PC-3 (cell line): ENCODE results near the gene CNTFR. TPM values are rescaled to one million over a fixed set of nuclear protein-coding genes. Genes with fewer than 3 reads are reported as not detected.

Experiments
- ATAC-seq: fragments of 200-7000 bp; cut with Tn5 transposase; 2 replicates; pipeline ENCODE4 v1.9.1; 2020; ENCODE audit warnings: mild to moderate bottlenecking, moderate library complexity
- BruUV-seq: library from RNA; stranded (reverse); fragments of 400-500 nt; replicated peaks from 2 replicates; lab custom pipeline; 2021; lab: Mats Ljungman, UMichigan
- CTCF ChIA-PET: fragments of 300-600 bp; sonication (Branson Sonifier 250); formaldehyde crosslinking; loops from one replicate; lab custom pipeline; 2022; ENCODE audit warnings: antibody characterized with exemption; lab: Charles Lee
- POLR2A ChIA-PET: fragments of 300-600 bp; sonication (Branson Sonifier 250); formaldehyde crosslinking; loops from one replicate; lab custom pipeline; 2022; ENCODE audit warnings: antibody characterized with exemption; ENCODE audit not compliant: unreplicated experiment; lab: Charles Lee
- DNase-seq: peaks from one replicate; pipeline ENCODE4 v3.0.0-alpha.2; 2015
- H2AFZ ChIP-seq: fragments of 300-600 bp; sonication (generic); 2 replicates; pipeline ENCODE4 v1.6.0; 2016; ENCODE audit warnings: antibody characterized with exemption, low read length
- H3F3A ChIP-seq: fragments of 300-600 bp; sonication (generic); one replicate; pipeline ENCODE4 v1.6.0; 2017; ENCODE audit warnings: antibody characterized with exemption, low read length, control low read depth, mild to moderate bottlenecking; ENCODE audit not compliant: unreplicated experiment
- H3K27ac ChIP-seq: fragments of 300-600 bp; sonication (generic); 2 replicates; pipeline ENCODE4 v1.5.1; 2016; ENCODE audit warnings: mild to moderate bottlenecking, low read length
- H3K27me3 ChIP-seq: fragments of 300-600 bp; sonication (generic); 2 replicates; pipeline ENCODE4 v1.6.1; 2016; ENCODE audit warnings: low read length, mixed read lengths
- H3K36me3 ChIP-seq: fragments of 300-600 bp; sonication (generic); 2 replicates; pipeline ENCODE4 v1.6.1; 2016; ENCODE audit warnings: low read depth, mixed run types, low read length, mixed read lengths
- H3K4me1 ChIP-seq: fragments of 300-600 bp; sonication (generic); 2 replicates; pipeline ENCODE4 v1.5.1; 2016; ENCODE audit warnings: low read length; ENCODE audit not compliant: insufficient read depth
- H3K4me2 ChIP-seq: fragments of 300-600 bp; sonication (generic); 2 replicates; pipeline ENCODE4 v1.6.0; 2016; ENCODE audit warnings: low read length
- H3K4me3 ChIP-seq: fragments of 300-600 bp; sonication (generic); 2 replicates; pipeline ENCODE4 v1.5.1; 2016; ENCODE audit warnings: mild to moderate bottlenecking, low read length, mixed read lengths
- H3K79me2 ChIP-seq: fragments of 300-600 bp; sonication (generic); 2 replicates; pipeline ENCODE4 v1.6.1; 2017; ENCODE audit warnings: low read length, mixed read lengths
- H3K9ac ChIP-seq: fragments of 300-600 bp; sonication (generic); 2 replicates; pipeline ENCODE4 v1.6.0; 2016; ENCODE audit warnings: mild to moderate bottlenecking, low read length
- H3K9me2 ChIP-seq: fragments of 300-600 bp; sonication (generic); replicated peaks from 2 replicates; pipeline ENCODE4 v1.6.1; 2016; ENCODE audit warnings: mixed run types, low read length, mixed read lengths
- H3K9me3 ChIP-seq: fragments of 300-600 bp; sonication (generic); 2 replicates; pipeline ENCODE4 v1.6.1; 2016; ENCODE audit warnings: low read length, mixed read lengths
- H4K20me1 ChIP-seq: fragments of 300-600 bp; sonication (generic); 2 replicates; pipeline ENCODE4 v1.6.1; 2016; ENCODE audit warnings: low read length, mixed read lengths
- EZH2 ChIP-seq: fragments of 300-600 bp; sonication (generic); IDR thresholded peaks from one replicate; pipeline ENCODE4 v1.6.1; 2017; ENCODE audit warnings: antibody characterized with exemption, mild to moderate bottlenecking, low read length; ENCODE audit not compliant: unreplicated experiment
- EZH2phosphoT487 ChIP-seq: fragments of 300-600 bp; sonication (generic); IDR thresholded peaks from 2 replicates; pipeline ENCODE4 v1.6.1; 2018; ENCODE audit warnings: mild to moderate bottlenecking, antibody characterized with exemption, low read length, borderline replicate concordance
- intact Hi-C: fragments of 100-400 bp; cut with micrococcal nuclease; formaldehyde crosslinking; loops from 2 replicates; pipeline ENCODE4 v1.9.0; 2023
- total RNA-seq: library from RNA; depleted of rRNA; stranded (reverse); fragments of >200 nt; gene quantifications from 2 replicates; pipeline ENCODE4 v1.2.3, GENCODE V29; 2014
- TF ChIP-seq, protein P1 (sequence below): fragments of 300-600 bp; sonication (generic); conservative IDR thresholded peaks from 2 replicates; pipeline ENCODE4 v1.5.1; 2017; ENCODE audit warnings: antibody characterized with exemption, low read depth, mild to moderate bottlenecking, low read length

The CNTFR gene
- total RNA-seq, 1 experiment from 2014 or later: not detected

DNA sequence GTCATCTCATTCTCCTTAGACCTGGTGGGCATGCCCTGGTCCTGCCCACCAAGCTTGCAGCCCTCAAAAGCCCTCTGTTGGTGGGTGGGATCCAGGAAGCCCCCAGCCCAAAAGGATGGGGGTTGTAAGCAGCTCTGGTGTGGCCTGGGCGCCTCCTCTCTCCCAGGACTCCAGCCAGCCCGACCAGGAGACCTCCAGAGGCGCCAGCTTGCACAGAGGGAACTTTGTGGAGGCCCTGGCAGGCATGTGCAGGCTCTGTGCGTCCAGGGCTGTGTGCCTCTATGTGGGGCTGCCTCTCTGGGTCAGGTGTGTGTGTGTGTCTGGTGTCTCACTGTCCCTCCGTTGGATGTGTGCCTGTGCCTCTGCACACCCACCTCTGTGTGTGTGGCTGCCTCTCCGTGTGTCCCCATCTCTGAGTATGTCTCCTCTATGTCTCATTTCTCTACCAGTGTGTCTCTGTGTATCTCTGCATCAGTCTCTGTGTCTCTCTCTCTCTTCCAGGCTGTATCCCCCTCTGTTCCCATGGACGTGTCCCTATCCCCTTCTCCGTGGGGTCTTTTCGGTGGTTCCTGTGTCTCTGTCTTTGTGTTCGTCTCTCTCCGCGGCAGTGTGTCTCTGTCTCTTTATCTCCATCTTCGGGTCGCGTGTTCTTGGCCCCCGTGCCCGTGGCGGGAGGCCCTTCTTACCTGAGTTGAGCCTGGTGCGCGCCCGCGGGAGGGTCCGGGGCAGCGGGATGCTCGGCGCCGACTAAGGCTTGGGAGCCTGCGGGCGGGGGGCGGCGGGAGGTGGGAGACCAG, 67.2 kb downstream of the CNTFR start:
- no peaks in the 10 kb centered on the region for H3K27me3 ChIP-seq
- no peaks in the 10 kb centered on the region for H3K9me2 ChIP-seq
- ChIA-PET POLR2A (no interaction called here), CTCF (no interaction called here)
- peaks cover 3% of the 10 kb centered on the region; the same call in 1 of the 2 replicates for H3K4me1 ChIP-seq
- H3K27ac ChIP-seq: no peak overlapping the region
- no peaks in the 10 kb centered on the region for H4K20me1 ChIP-seq
- peak overlapping the region; percentile 58; the same call in 1 of the 2 replicates for H3K4me3 ChIP-seq
- BruUV-seq: no TSS peak
- TF ChIP-seq, protein P1, sequence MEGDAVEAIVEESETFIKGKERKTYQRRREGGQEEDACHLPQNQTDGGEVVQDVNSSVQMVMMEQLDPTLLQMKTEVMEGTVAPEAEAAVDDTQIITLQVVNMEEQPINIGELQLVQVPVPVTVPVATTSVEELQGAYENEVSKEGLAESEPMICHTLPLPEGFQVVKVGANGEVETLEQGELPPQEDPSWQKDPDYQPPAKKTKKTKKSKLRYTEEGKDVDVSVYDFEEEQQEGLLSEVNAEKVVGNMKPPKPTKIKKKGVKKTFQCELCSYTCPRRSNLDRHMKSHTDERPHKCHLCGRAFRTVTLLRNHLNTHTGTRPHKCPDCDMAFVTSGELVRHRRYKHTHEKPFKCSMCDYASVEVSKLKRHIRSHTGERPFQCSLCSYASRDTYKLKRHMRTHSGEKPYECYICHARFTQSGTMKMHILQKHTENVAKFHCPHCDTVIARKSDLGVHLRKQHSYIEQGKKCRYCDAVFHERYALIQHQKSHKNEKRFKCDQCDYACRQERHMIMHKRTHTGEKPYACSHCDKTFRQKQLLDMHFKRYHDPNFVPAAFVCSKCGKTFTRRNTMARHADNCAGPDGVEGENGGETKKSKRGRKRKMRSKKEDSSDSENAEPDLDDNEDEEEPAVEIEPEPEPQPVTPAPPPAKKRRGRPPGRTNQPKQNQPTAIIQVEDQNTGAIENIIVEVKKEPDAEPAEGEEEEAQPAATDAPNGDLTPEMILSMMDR: no peak
- no peak for TF ChIP-seq EZH2phosphoT487
- TF ChIP-seq EZH2: no peak
- H2AFZ ChIP-seq: peak overlapping the region; percentile 79; the same call in 1 of the 2 replicates
- intact Hi-C loops: no loop called here
- peak overlapping the region; percentile 81 for H3K4me2 ChIP-seq
- H3F3A ChIP-seq: no peaks in the 10 kb centered on the region
- H3K79me2 ChIP-seq: no peaks in the 10 kb centered on the region
- H3K9me3 ChIP-seq: no peaks in the 10 kb centered on the region
- H3K9ac ChIP-seq: no peak overlapping the region
- H3K36me3 ChIP-seq: no peaks in the 10 kb centered on the region
- ATAC-seq: no peak
- DNase-seq: no peak

DNA sequence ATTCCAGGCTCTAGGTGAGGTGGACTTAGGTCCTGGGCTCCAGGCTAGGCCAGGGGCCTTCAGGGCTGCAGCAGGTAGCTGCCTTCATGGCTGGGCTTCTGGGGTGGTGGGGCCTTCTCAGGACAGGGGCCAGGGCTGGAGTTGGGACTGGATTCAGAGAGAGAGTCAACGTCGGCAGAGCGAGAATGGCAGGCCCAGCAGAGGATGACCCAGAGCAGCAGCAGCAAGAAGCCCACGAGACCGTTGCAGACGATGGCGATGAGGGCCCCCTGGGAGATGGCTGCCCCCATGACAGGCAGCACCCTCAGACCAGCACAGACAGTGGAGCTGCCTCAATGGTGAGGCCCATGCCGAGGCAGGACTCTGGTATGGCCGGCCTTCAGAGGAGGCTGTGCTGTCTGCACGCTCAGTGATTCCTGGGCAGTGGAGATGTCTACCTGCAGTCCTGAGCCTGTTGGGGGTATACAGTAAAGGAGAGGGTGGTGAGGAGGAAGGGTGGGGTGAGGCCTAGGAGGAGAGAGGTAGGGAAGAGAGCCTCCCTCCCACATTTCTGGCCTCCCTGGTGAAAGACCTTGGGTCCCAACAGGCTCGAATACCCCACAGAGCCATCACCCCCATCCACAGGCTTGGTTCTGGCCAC, 68.0 kb downstream of the CNTFR start:
- DNase-seq: no peak
- Histone ChIP-seq H3K9ac (no peak overlapping the region), H3K27ac (no peak overlapping the region), H3F3A (no peaks in the 10 kb centered on the region), H3K4me2 (no peak overlapping the region), H4K20me1 (no peaks in the 10 kb centered on the region), H3K4me3 (no peak overlapping the region), H3K9me3 (no peaks in the 10 kb centered on the region), H2AFZ (no peak overlapping the region), H3K79me2 (no peaks in the 10 kb centered on the region), H3K36me3 (no peaks in the 10 kb centered on the region), H3K9me2 (no peaks in the 10 kb centered on the region), H3K4me1 (peaks cover 3% of the 10 kb centered on the region; the same call in 1 of the 2 replicates), H3K27me3 (no peaks in the 10 kb centered on the region)
- no peak for ATAC-seq
- BruUV-seq: no TSS peak
- intact Hi-C loops: no loop called here
- TF ChIP-seq EZH2 (no peak), EZH2phosphoT487 (no peak)
- TF ChIP-seq, protein P1: no peak
- CTCF ChIA-PET: no interaction called here
- POLR2A ChIA-PET: no interaction called here
